ENCODE data around the gene ZNF280B.
A peak's percentile ranks its signal among the peaks of the same experiment; 100 is the strongest.
"Not testable (repeated sequence)": the region's sequence is repeated elsewhere in the genome, so short reads cannot be mapped to it uniquely, and the experiment has no call there.

The ZNF280B gene

DNA sequence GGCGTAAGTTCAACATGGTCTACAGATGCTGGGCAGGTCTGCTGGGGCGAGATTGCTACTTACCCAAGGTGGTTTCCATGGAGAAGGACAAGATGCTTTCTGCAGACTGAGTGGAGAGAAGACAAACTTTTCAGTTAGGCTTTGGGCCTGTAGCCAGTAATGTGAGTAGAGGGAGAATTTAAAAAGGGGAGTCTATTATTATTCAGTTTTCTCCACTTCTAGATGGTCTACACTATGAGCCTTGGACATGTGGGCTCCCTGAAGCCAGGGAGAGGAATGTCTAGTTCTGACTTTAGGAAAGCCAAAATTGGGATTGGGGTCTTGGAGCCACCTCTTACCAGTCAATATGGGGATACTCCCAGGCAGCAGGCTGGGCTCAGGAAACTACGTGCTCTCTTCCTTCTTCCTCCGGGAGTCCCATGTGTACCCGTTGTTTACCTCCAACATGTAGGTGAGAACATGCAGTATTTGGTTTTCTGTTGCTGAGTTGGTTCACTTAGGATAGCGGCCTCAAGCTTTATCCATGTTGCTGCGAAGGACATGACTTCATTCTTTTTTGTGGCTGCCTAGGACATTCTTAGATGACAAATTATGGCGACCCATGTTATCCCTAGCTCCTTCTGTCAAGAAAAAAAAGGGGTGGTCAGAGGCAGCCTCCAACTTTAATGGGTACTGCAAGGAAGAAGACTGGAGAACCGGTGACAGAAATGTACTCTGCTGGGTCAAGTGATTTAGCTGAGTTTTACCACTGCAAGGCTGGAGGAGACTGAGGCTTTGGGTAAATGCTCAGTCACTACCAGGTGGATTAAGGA is 26.3 kb upstream of the ZNF280B start:
- DNase-seq: no peak

DNA sequence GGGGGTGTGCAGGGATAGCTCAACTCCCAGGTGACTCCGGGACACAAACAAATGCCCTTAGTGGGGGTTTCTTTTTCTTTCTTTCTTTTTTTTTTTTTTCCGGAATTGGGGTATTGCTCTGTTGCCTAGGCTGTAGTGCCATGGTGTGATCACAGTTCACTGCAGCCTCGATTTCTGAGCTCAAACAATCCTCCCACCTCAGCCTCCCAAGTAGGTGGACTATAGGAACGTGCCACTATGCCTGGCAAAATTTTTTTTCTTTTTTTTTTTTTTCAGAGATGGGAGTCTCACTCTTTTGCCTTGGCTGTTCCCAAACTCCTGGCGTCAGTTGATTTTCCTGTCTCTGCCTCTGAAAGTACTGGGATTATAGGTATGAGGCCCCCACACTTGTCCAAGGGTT is 25.3 kb upstream of the ZNF280B start:
- no peak for DNase-seq

DNA sequence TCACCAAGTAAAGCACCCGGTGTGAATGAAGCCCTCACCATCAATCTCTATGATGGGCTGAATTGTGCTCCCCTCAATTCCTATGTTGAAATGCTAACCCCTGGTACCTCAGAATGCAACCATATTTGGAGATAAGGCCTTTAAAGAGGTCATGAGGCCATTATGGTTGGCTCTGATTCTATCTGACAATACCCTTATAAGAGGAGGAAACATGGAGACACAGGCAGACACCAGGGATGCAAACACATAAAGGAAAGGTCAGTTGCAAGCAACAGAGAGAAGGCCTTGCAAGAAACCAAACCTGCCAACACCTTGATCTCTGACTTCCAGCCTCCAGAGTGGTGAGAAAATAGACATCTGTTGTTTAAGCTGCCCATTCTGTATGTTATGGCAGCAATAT is 24.9 kb upstream of the ZNF280B start:
- no peak for DNase-seq

DNA sequence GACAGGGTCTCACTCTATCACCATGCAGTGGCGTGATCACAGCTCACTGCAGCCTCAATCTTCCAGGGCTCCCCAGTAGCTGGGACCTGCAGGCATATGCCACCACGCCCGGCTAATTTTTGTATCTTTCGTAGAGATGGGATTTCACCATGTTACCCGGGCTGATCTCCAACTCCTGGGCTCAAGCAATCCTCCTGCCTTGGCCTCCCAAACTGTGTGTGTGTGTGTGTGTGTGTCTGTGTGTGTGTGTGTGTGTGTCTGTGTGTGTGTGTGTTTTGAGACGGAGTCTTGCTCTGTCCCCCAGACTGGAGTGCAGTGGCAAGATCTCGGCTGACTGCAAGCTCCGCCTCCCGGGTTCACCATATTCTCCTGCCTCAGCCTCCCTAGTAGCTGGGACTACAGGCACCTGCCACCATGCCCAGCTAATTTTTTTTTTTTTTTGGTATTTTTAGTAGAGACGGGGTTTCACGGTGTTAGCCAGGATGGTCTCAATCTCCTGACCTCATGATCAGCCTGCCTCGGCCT is 24.1 kb upstream of the ZNF280B start:
- DNase-seq: not testable (repeated sequence)

DNA sequence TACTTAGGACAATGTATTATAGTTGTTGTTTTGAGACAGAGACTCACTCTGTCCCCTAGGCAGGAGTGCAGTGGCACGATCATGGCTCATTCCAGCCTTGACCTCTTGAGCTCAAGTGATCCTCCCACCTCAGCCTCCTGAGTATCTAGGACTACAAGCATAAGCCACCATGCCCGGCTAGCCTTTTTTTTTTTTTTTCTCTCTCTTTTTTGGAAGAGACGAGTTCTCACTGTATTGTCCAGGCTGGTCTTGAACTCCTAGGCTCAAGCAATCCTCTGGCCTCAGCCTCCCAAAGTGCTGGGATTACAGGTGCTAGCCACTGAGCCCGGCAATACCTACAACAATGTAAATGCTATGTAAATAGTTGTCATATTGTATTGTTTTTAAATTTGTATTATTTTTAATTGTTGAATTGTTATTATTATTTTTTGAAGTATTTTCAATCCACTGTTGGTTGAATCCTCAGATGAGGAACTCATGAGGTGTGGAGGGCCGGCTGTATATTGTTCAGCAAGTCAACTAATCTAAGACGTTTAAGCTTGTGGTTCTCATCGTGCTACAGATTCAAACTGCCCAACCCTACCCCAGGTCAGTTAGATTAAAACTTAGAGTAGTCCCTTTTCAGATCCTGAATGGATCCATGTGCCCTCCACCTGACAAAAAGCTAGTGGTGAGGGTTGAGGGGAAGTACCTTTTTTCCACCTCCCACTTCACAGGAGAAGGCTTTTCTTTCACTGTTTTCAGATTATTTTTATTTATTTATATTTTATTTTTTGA is 23.4 kb upstream of the ZNF280B start:
- DNase-seq: no peak

DNA sequence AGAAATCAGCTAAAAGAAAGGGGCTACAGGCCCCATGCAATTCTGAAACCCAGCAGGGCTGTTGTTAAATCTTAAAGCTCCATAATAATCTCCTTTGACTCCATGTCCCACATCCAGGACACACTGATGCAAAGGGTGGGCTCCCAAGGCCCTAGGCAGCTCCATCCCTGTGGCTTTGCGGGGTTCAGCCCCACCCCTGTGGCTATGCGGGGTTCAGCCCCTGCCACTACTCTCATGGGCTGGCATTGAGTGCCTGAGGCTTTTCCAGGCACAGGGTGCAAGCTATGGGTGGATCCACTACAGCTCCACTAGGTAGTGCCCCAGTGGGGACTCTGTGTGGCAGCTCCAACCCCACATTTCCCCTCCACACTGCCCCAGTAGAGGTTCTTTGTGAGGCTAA is 20.2 kb upstream of the ZNF280B start:
- DNase-seq: no peak

DNA sequence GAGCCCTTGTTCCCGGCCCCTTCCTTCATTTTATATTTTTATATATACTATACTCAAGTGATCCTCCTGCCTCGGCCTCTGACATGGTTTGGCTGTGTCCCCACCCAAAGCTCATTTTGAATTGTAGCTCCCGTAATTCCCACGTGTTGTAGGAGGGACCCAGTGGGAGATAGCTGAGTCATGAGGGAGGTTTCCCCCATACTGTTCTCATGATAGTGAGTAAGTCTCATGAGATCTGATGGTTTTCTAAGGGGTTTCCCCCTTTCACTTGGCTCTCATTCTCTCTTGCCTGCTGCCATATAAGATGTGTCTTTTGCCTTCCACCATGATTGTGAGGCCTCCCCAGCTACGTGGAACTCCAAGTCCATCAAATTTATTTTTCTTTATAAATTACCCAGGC is 18.8 kb upstream of the ZNF280B start:
- DNase-seq: no peak

DNA sequence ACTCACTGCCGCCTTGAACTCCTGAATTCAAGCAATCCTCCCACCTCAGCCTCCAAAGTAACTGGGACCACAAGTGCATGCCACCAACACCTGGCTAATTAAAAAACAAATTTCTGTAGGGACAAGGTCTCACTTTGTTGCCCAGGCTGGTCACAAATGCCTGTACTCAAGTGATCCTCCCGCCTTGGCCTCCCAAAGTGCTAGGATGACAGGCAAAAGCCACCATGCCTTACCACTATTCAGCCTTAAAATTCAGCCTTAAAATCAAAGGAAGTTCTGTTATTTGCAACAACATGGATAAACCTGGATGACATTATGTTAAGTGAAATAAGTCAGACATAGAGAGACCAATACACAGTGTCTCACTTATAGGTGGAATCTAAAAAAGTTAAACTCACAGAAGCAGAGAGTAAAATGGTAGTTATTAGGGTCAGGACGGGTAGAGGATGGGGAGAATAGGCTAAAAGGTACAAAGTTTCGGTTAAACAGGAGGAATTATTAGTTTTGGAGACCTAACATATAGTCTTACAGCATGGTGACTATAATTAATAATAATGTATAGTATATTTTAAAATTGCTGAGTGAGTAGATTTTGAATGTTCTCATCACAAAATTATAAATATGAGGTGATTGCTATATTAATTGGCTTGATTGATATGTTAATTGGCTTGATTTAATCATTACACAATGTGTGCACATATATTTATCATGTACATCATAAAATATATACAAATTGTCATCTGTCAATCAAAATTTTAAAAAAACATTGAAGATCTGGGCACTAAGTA is 17.8 kb upstream of the ZNF280B start:
- no peak for DNase-seq

DNA sequence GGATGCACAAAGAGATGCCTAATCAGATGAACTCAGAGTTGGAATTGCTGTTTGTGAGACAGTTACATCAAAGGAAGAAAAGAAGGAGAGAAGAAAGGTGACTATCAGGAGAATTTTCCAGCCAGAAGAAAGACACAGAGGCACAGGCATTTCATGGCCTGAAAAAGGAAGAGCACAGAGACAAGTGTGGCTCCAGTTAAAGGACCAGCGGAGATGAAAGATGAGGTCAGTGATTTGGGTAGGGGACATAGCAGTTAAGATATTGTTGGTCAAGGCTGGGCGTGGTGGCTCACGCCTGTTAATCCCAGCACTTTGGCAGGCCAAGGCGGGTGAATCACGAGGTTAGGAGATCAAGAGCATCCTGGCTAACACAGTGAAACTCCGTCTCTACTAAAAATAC is 15.0 kb upstream of the ZNF280B start:
- no peak for DNase-seq

DNA sequence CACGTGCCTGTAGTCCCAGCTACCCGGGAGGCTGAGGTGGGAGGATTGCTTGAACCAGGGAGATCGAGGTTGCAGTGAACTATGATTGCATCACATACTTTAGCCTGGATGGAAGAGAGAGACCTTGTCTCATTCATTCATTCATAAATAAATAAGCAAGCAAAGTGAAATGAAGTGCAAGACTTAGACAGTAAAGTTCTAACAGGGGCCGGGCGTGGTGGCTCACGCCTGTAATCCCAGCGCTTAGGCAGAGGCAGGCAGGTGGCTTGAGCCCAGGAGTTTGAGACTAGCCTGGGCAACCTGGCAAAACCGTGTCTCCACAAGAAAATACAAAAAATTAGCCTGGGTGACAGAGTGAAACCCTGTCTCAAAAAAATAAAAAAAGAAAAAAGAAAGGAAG is 13.1 kb upstream of the ZNF280B start:
- no peak for DNase-seq

DNA sequence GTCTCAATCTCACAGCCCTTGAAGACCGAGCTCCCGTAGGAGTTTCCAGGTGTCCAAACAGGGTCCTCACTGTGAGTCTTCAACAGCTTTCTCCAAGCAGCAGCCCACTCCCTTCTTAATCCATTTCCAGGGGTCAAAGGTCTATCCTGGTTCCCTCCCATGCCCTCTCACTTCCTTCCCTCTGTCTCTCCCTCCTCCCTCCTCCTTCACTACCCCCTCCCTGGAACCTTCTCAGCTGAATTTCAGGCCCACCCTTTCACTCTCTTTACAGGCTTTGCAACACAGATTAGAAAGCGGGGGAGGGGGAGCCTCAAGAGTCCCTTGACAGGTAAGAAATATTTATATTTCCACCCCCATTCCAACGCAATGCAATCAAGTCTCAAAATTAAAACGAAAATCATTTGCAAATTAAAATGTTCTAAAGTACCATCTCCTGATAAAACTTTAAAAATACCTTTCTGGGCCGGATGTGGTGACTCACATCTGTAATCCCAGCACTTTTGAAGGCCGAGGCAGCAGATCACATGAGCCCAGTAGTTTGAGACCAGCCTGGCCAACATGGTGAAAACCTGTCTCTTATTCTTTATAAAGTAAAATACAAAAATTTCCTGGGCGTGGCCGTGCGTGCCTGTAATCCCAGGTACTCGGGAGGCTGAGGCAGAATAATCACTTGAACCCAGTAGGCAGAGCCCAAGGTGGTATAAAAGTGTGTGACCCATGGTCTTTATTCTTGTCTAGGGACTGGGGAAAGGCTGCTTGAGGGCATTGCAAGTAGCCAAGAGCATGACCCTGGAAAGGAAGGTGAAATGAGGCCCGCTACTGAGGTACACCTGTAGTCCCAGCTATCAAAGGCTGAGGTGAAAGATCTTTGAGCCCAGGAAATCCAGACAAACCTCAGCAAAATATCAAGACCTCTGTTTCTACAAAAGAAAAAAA is 12.4 kb upstream of the ZNF280B start:
- DNase-seq: no peak

DNA sequence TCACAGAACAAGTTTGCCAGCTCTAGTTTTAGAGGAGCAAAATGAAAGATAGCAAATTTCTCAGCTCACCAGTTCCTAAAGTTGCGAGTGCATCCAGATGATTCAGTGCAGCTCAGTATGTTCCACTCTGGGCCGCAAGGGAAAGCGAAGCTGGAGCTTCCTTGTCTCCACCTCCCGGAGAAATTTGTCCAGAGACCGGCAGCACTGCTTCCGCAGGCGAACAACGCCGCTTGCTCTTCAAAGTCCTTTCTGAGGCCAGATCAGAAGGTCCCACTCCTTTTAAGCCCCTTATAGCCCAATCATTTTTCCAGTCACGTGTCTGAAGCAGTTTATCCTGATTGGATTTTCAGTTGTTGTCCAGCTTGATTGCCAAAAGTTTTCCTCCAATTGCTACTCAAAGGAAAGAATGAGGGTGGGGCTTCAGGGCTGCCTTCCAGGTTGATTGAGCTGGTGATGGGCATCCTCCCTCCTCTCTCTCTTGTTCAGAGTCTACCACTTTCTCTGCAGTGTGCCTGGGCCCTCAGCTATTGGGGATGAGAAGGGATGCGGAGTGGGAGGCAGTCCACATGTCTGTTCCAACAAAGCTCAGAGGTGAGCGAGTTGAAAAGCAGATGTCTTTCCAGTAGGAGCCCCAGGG is 11.6 kb upstream of the ZNF280B start, which contains the start of gene ZNF280A:
Gene ZNF280A, minus strand, starts transcription at position 251 of the 637 bp plus-strand sequence. CDS start 4,640 bp downstream, outside the sequence.
- peak; percentile 3 for DNase-seq

DNA sequence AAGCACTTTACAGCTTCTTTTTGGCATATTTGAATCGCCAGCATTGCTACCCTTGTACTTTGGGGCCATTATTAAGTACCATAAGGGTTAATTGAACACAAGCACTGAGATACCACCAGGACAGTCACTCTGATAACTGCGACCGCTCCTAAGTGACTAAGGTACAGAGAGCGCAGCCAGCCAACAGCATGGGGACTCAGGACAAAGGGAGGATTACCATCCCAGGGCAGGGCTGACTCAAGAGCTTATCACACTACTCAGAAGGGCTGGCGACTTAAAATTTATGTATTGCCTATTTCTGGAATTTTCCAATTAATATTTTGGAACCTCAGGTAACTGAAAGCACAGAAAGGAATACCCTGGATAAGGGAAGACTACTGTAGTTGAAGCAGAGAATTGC is 11.0 kb upstream of the ZNF280B start:
- no peak for DNase-seq

DNA sequence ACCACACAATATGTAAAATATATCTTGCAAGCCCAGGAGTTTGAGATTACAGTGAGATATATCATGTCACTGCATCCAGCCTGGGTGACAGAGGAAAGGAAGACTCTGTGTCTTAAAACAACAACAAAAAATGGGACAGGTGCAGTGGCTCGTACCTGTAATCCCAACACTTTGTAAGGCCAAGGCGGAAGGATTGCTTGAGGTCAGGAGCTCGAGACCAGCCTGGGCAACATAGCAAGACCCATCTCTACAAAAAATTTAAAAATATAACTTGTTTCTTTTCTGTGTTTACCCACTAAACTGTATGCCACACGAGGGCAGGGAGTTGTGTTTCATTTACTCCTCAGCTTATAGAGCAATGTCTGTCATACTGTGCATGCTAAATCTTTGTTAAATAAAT is 8.4 kb upstream of the ZNF280B start:
- no peak for DNase-seq

DNA sequence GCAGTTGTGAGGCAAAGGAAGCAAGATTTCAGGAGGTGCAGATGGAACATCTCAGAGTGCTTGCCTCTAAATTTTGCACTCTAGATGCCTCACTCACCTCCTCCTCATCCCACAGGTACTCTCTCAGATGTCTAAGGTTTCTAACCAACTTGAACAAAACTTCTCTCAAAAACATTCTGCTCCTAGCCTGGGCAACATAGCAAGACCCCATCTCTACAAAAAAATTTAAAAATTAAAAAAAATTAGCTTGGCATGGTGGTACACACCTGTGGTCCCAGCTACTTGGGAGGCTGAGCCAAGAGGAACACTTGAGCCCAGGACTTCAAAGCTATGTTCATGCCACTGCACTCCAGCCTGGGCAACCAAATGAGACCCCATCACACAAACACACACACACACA is 7.3 kb upstream of the ZNF280B start:
- no peak for DNase-seq

DNA sequence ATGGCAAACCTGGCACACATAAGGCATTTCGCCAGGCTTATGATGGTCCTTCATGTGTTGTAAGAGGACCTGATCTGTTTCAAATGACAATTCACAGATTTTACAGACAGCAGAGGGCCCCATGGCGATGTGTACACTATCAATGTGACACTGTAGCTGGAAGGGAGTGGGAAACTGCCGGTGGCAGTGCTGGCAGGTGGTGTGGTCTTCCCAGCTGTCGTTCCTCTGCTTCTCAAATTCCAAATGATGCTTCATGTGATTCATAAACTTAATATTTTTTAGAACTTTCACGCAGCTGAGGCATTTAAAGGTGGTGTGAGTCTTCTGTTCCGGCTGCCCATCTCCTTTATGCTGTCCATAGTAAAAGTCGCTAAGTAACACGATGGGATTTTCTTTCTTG is 5.9 kb upstream of the ZNF280B start:
- not testable (repeated sequence) for DNase-seq

DNA sequence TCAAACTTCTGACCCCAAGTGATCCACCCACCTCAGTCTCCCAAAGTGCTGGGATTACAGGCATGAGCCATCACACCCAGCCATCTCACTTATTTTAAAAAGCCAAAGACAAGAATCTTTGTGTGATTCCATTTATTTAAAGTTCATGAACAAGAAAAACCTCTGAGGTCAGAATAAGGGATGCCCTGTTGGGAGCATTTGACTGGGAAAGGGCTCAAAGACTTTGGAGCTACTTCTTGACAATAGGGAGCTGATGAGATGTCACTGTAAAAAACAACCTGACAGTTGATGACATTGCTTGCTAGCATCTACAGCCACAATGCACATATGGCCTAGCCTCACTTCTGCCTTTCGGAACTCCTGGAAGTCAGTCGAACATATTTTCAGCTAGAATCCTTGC is 5.1 kb upstream of the ZNF280B start:
- DNase-seq: no peak

DNA sequence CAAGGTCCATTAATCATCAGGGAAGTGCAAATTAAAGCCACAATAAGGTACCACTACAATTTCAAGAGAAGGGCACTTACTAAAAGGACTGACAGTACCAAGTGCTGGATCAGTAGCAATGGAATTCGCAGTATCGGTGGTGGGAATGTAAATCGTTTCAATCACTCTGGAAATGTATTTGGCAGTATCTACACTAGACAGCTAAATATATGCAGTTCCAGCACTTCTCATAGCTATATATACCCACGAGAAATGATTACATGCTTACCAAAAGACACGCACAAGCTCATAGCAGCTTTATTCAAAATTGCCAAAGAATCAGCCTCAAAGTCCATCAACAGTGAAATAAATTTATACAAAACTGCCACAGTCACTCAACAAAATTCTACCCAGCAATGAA is 4.4 kb upstream of the ZNF280B start:
- no peak for DNase-seq

DNA sequence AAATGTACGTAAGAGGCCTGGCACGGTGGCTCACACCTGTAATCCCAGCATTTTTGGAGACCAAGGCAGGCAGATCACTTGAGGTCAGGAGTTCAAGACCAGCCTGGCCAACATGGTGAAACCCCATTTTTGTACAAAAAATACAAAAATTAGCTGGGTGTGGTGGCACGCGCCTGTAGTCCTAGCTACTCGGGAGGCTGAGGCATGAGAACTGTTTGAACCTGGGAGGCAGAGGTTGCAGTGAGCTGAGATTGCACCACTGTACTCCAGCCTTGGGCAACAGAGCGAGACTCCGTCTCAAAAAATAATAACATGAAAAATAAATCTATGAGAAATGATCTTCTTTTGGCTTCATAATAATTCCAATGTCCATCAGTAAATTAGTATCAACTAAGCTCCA is 2.3 kb upstream of the ZNF280B start:
- DNase-seq: not testable (repeated sequence)

DNA sequence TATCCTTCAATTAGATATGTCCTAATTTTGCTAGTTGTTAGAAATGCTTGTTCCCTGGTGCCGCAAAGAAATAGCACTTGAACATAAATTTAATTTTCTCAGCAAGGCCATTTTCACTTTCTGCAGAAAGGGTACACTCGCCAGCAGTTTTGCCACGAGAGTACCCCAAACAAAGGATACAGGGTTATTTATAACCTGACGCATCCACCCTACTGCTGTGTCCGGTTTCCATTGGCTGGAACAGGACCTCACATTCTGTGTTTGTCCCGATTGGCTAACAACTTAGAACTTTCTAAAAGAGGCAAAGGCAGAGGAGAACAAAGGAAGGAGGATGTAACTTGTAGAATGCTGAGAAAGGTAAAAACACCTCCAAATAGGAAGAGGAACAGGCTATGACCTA is 1.4 kb upstream of the ZNF280B start:
- not testable (repeated sequence) for DNase-seq

DNA sequence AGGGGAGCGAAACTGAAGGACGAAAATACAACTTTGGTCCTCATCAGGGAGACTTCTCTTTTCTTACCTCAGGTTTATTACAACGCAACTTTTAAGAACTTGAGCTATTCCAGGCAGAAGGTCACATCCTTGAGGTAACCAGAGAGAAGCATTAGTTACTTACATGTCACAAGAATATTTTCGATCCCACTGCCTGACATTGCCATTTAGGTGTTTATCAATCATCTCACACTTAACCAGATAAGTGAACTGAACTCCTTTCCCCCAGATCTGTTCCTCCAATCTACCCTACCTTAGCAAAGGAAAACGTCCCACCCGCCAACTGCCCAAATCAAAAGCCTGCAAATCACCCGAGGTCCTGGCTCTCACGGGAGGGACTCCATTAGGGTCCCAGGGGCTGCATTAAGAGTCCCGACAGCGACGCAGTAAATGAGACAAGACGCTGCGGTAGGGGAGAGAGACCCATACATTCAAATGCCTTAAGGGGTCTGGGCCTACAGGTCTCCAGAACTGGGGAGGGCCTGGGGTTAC is 734 bp downstream of the ZNF280B start:
- no peak for DNase-seq
